Activated CD8-positive, alpha-beta T cell treated with anti-CD3 and anti-CD28 coated beads for 36 hours (primary cell): ENCODE data around the gene CRK. TPM values are rescaled to one million over a fixed set of nuclear protein-coding genes. Genes with fewer than 3 reads are reported as not detected.
A peak's percentile ranks its signal among the peaks of the same experiment; 100 is the strongest.

Experiments
- ATAC-seq: fragments of 200-7000 bp; cut with Tn5 transposase; one replicate; pipeline ENCODE4 v1.10.0; 2021; ENCODE audit warnings: mild to moderate bottlenecking, moderate library complexity
- CTCF ChIA-PET: fragments of 350-600 bp; sonication (Branson Sonifier 250); formaldehyde crosslinking; loops from one replicate; lab custom pipeline; 2021; ENCODE audit warnings: antibody characterized with exemption; lab: Charles Lee
- POLR2A ChIA-PET: fragments of 350-600 bp; sonication (Branson Sonifier 250); formaldehyde crosslinking; loops from one replicate; lab custom pipeline; 2021; ENCODE audit warnings: antibody characterized with exemption; lab: Charles Lee
- DNase-seq: peaks from one replicate; pipeline ENCODE4 v3.0.0-alpha.2; 2020
- H3K27ac Mint-ChIP-seq: one replicate; pipeline ENCODE4 v1.8.0; 2021; ENCODE audit warnings: mild to moderate bottlenecking, mixed read lengths
- H3K27me3 Mint-ChIP-seq: one replicate; pipeline ENCODE4 v1.8.0; 2021; ENCODE audit warnings: mixed read lengths
- H3K36me3 Mint-ChIP-seq: one replicate; pipeline ENCODE4 v1.8.0; 2021; ENCODE audit warnings: low read depth, mixed read lengths
- H3K4me1 Mint-ChIP-seq: one replicate; pipeline ENCODE4 v1.8.0; 2021; ENCODE audit warnings: low read depth, mixed read lengths
- H3K4me3 Mint-ChIP-seq: one replicate; pipeline ENCODE4 v1.8.0; 2021; ENCODE audit warnings: mild to moderate bottlenecking, moderate library complexity, mixed read lengths
- H3K9me3 Mint-ChIP-seq: one replicate; pipeline ENCODE4 v1.8.0; 2021; ENCODE audit warnings: mixed read lengths
- CTCF ChIP-seq: fragments of 200-600 bp; IDR thresholded peaks from one replicate; pipeline ENCODE4 v1.8.0; 2022; ENCODE audit warnings: antibody characterized with exemption, mild to moderate bottlenecking
- intact Hi-C: fragments of 100-400 bp; cut with micrococcal nuclease; formaldehyde crosslinking; loops from one replicate; pipeline ENCODE4 v1.10.0; 2022
- total RNA-seq, 2 experiments: library from RNA; stranded (reverse); gene quantifications; one replicate each; pipeline ENCODE4 v1.2.3, GENCODE V29; 2021

Gene CRK
- total RNA-seq, 2 experiments from 2014 or later, result 12.1 to 12.9 TPM

- H3K9me3 Mint-ChIP-seq, result no peaks in the 10 kb centered on the region
- no peak overlapping the region for H3K27ac Mint-ChIP-seq
- H3K4me1 Mint-ChIP-seq, result peaks cover 15% of the 10 kb centered on the region
- DNase-seq, result no peak
- H3K4me3 Mint-ChIP-seq, result no peak overlapping the region
- POLR2A ChIA-PET, result interaction anchor here (1.7 kb wide), 1 partner anchor 12 kb away, joined by 6 read pairs; no protein-coding TSS in a partner anchor
- CTCF ChIA-PET, result interaction anchor here (1.0 to 1.2 kb wide), 3 partner anchors 12 to 110 kb away, joined by 3 read pairs; no protein-coding TSS in a partner anchor
- peaks cover under 1% of the 10 kb centered on the region for H3K36me3 Mint-ChIP-seq
- no peak for TF ChIP-seq CTCF
- no peak for ATAC-seq
- intact Hi-C loops, result no loop called here
- H3K27me3 Mint-ChIP-seq, result peaks cover 3% of the 10 kb centered on the region
These were observed 18.6 kb upstream of the CRK start for GRCh38 chr17:1474402-1475189.

- TF ChIP-seq CTCF, result no peak
- DNase-seq (peak; percentile 60), ATAC-seq (peak; percentile 68)
- peaks cover 3% of the 10 kb centered on the region for H3K27me3 Mint-ChIP-seq
- no peak overlapping the region for H3K27ac Mint-ChIP-seq
- H3K4me1 Mint-ChIP-seq, result peaks cover 15% of the 10 kb centered on the region
- ChIA-PET CTCF (interaction anchor here (1.2 kb wide), 1 partner anchor 109 kb away, joined by 3 read pairs; no protein-coding TSS in a partner anchor), POLR2A (interaction anchor here (1.7 to 2.2 kb wide), 2 partner anchors 10 to 13 kb away, joined by 5 to 6 read pairs; no protein-coding TSS in a partner anchor)
- intact Hi-C loops, result no loop called here
- peaks cover 2% of the 10 kb centered on the region for H3K9me3 Mint-ChIP-seq
- peaks cover 7% of the 10 kb centered on the region for H3K36me3 Mint-ChIP-seq
- H3K4me3 Mint-ChIP-seq, result no peak overlapping the region
These were observed 17.8 kb upstream of the CRK start for GRCh38 chr17:1473841-1474240.

GRCh38 chr17:1473170-1473569 lies 17.1 kb upstream of the CRK start:
- Mint-ChIP-seq H3K9me3 (peaks cover 2% of the 10 kb centered on the region), H3K4me1 (peaks cover 15% of the 10 kb centered on the region), H3K4me3 (no peak overlapping the region), H3K27me3 (peaks cover 3% of the 10 kb centered on the region), H3K27ac (no peak overlapping the region), H3K36me3 (peaks cover 9% of the 10 kb centered on the region)
- TF ChIP-seq CTCF, result no peak
- DNase-seq (peak; percentile 58), ATAC-seq (peak; percentile 81)
- ChIA-PET CTCF (interaction anchor here (0.7 to 0.8 kb wide), 2 partner anchors 108 to 111 kb away, joined by 3 to 4 read pairs; no protein-coding TSS in a partner anchor), POLR2A (interaction anchor here (1.7 to 2.2 kb wide), 2 partner anchors 9 to 13 kb away, joined by 5 to 6 read pairs; no protein-coding TSS in a partner anchor)
- intact Hi-C loops, result no loop called here

- no peak for ATAC-seq
These were observed 16.1 kb upstream of the CRK start for GRCh38 chr17:1471911-1472821.

More at GRCh38 chr17:1471911-1472821, 16.1 kb upstream of the CRK start:
- ChIA-PET POLR2A (interaction anchor here (2.2 kb wide), 1 partner anchor 8 kb away, joined by 5 read pairs; no protein-coding TSS in a partner anchor), CTCF (interaction anchor here (0.7 to 0.8 kb wide), 2 partner anchors 107 to 110 kb away, joined by 3 to 4 read pairs; no protein-coding TSS in a partner anchor)
- DNase-seq, result no peak
- intact Hi-C loops, result no loop called here
- no peak for TF ChIP-seq CTCF
- no peak overlapping the region for H3K4me3 Mint-ChIP-seq
- peaks cover 2% of the 10 kb centered on the region for H3K9me3 Mint-ChIP-seq
- H3K27ac Mint-ChIP-seq, result no peak overlapping the region
- peaks cover 3% of the 10 kb centered on the region for H3K27me3 Mint-ChIP-seq
- peaks cover 12% of the 10 kb centered on the region for H3K36me3 Mint-ChIP-seq
- peaks cover 15% of the 10 kb centered on the region for H3K4me1 Mint-ChIP-seq
